Endothelial cell of umbilical vein (primary cell): Measurements from ENCODE around the gene PSKH1. TPM values are rescaled to one million over a fixed set of nuclear protein-coding genes. Genes with fewer than 3 reads are reported as not detected.

Experiments used
- BruUV-seq: library from RNA; stranded (reverse); fragments of 400-500 nt; replicated peaks from 2 replicates; lab custom pipeline; 2021; lab: Mats Ljungman, UMichigan
- CTCF ChIA-PET: fragments of 300-600, 350-600 bp; sonication (Branson Sonifier 250); formaldehyde crosslinking; loops from one replicate; lab custom pipeline; 2021; ENCODE audit warnings: antibody characterized with exemption, inconsistent platforms; lab: Charles Lee
- POLR2A ChIA-PET: fragments of 300-600, 350-600 bp; sonication (Branson Sonifier 250); formaldehyde crosslinking; loops from one replicate; lab custom pipeline; 2021; ENCODE audit warnings: antibody characterized with exemption, inconsistent platforms; lab: Charles Lee
- DNase-seq: peaks from one replicate; pipeline ENCODE4 v3.0.0-alpha.2; 2011; ENCODE audit warnings: low read depth, low spot score
- FAIRE-seq: peaks from 2 replicates; lab custom pipeline; 2011; peaks lifted over from hg19 to GRCh38; lab: Jason Lieb, UNC
- H2AFZ ChIP-seq: 2 replicates; pipeline ENCODE4 v1.6.0; 2012; ENCODE audit warnings: low read depth, low read length, control low read depth, inconsistent platforms
- H3K27ac ChIP-seq: 2 replicates; pipeline ENCODE4 v1.5.1; 2011; ENCODE audit warnings: low read depth, mild to moderate bottlenecking, control low read depth, low read length, moderate library complexity; ENCODE audit not compliant: insufficient read depth
- H3K27me3 ChIP-seq, 2 experiments: 2 replicates each; pipeline versions ENCODE4 v1.6.0 to v1.6.1; 2011; ENCODE audit warnings: low read length in 2 of 2, mixed read lengths in 1 of 2; ENCODE audit not compliant: control insufficient read depth in 2 of 2, insufficient read depth in 2 of 2
- H3K36me3 ChIP-seq, 2 experiments: 2 replicates in 1 of 2; 3 replicates in 1 of 2; pipeline ENCODE4 v1.5.1; 2011; ENCODE audit warnings: low read length in 2 of 2, mild to moderate bottlenecking in 1 of 2, moderate library complexity in 1 of 2; ENCODE audit not compliant: control insufficient read depth in 2 of 2, insufficient read depth in 2 of 2; ENCODE audit errors: extremely low read depth in 1 of 2
- H3K4me1 ChIP-seq: 3 replicates; pipeline ENCODE4 v1.5.1; 2011; ENCODE audit warnings: mild to moderate bottlenecking, low read length; ENCODE audit not compliant: control insufficient read depth, insufficient read depth; ENCODE audit errors: extremely low read depth
- H3K4me2 ChIP-seq: 2 replicates; pipeline ENCODE4 v1.6.1; 2011; ENCODE audit warnings: low read length, control low read depth, mixed read lengths; ENCODE audit not compliant: insufficient read depth
- H3K4me3 ChIP-seq, 3 experiments: fragments of 200-600 bp in 1 of 3; sonication (generic), shearing (Covaris generic) in 1 of 3; replicated peaks in 1 of 3; 2 replicates each; pipeline ENCODE4 v1.5.1; 2011 to 2016; ENCODE audit warnings: control low read depth in 3 of 3, low read length in 3 of 3, mild to moderate bottlenecking in 2 of 3, inconsistent platforms in 1 of 3, low read depth in 1 of 3, moderate library complexity in 1 of 3; ENCODE audit not compliant: insufficient read depth in 1 of 3
- H3K79me2 ChIP-seq: 2 replicates; pipeline ENCODE4 v1.6.0; 2012; ENCODE audit warnings: low read length, inconsistent platforms; ENCODE audit not compliant: control insufficient read depth, insufficient read depth
- H3K9ac ChIP-seq: replicated peaks from 2 replicates; pipeline ENCODE3; 2011; ENCODE audit warnings: low read length, control low read depth; ENCODE audit not compliant: insufficient read depth; ENCODE audit errors: extremely low read depth
- H3K9me1 ChIP-seq: replicated peaks from 3 replicates; pipeline ENCODE4 v1.6.0; 2011; ENCODE audit warnings: mild to moderate bottlenecking, low read length; ENCODE audit not compliant: control insufficient read depth, insufficient read depth; ENCODE audit errors: extremely low read depth
- H3K9me3 ChIP-seq: replicated peaks from 2 replicates; pipeline ENCODE4 v1.5.1; 2012; ENCODE audit warnings: low read length, inconsistent platforms; ENCODE audit not compliant: control insufficient read depth, insufficient read depth
- H4K20me1 ChIP-seq: replicated peaks from 2 replicates; pipeline ENCODE3; 2011; ENCODE audit warnings: mild to moderate bottlenecking, low read length; ENCODE audit not compliant: control insufficient read depth, insufficient read depth; ENCODE audit errors: extremely low read depth
- CTCF ChIP-seq, 2 donors: IDR thresholded peaks; 1 replicate in 1 of 2; 2 replicates in 1 of 2; pipeline ENCODE4 v1.5.1; 2011; ENCODE audit warnings: low read length in 2 of 2, mild to moderate bottlenecking in 2 of 2, moderate library complexity in 2 of 2, control low read depth in 1 of 2, inconsistent platforms in 1 of 2, low read depth in 1 of 2; ENCODE audit not compliant: insufficient read depth in 1 of 2; ENCODE audit errors: extremely low read depth in 1 of 2
- EZH2 ChIP-seq: IDR thresholded peaks from 2 replicates; pipeline ENCODE4 v1.6.1; 2012; ENCODE audit warnings: borderline replicate concordance, low read depth, mild to moderate bottlenecking, moderate library complexity, low read length, inconsistent platforms; ENCODE audit not compliant: severe bottlenecking
- FOS ChIP-seq: IDR thresholded peaks from 2 replicates; pipeline ENCODE4 v1.6.1; 2011; ENCODE audit warnings: mild to moderate bottlenecking, low read length, moderate library complexity, borderline replicate concordance; ENCODE audit not compliant: insufficient read depth
- GATA2 ChIP-seq: IDR thresholded peaks from 2 replicates; pipeline ENCODE4 v1.7.0; 2011; ENCODE audit warnings: low read depth, mild to moderate bottlenecking, moderate library complexity, mixed read lengths, low read length; ENCODE audit not compliant: insufficient read length, insufficient read depth
- JUN ChIP-seq: IDR thresholded peaks from 2 replicates; pipeline ENCODE4 v1.6.1; 2011; ENCODE audit warnings: borderline replicate concordance, low read depth; ENCODE audit not compliant: insufficient read length, insufficient read depth
- MAX ChIP-seq: IDR thresholded peaks from 2 replicates; pipeline ENCODE4 v1.6.1; 2011; ENCODE audit not compliant: insufficient read depth, insufficient read length
- MYC ChIP-seq: IDR thresholded peaks from one replicate; pipeline ENCODE4 v1.6.1; 2011; ENCODE audit warnings: mild to moderate bottlenecking, low read depth, low read length
- POLR2A ChIP-seq: IDR thresholded peaks from 2 replicates; pipeline ENCODE4 v1.6.1; 2012; ENCODE audit warnings: low read depth, mild to moderate bottlenecking, control low read depth, low read length
- POLR2AphosphoS5 ChIP-seq: IDR thresholded peaks from 2 replicates; pipeline ENCODE4 v1.6.1; 2012; ENCODE audit warnings: low read depth, mild to moderate bottlenecking, control low read depth, low read length, moderate library complexity; ENCODE audit not compliant: insufficient read depth
- dilution Hi-C: fragments of 300-500 bp; cut with MboI; formaldehyde crosslinking; loops from one replicate; pipeline ENCODE4 v1.15.0; 2019; ENCODE audit warnings: low sequenced_read_pairs; ENCODE audit not compliant: extremely low pct_ligation_motif_present
- intact Hi-C: fragments of 100-400 bp; cut with micrococcal nuclease; formaldehyde crosslinking; loops from one replicate; pipeline ENCODE4 v1.10.0; 2022
- polyA plus RNA-seq, 4 experiments: library from polyadenylated mRNA; depleted of rRNA in 3 of 4; stranded (reverse) in 3 of 4; unstranded in 1 of 4; fragments of >200 nt; gene quantifications; 2 replicates each; pipeline versions ENCODE4 v1.2.1 to v1.2.3, GENCODE V29; 2011 to 2012; ENCODE audit warnings: missing spikeins in 1 of 4
- total RNA-seq: library from RNA; stranded (reverse); gene quantifications from 2 replicates; pipeline ENCODE4 v1.2.3, GENCODE V29; 2021

PSKH1 gene
- total and polyA plus RNA-seq, 2 donors (not counting 3 experiments of a cell fraction or from before 2014, with no cell fraction given): 25.9 to 42.6 TPM

- POLR2A ChIA-PET: no interaction called here
- intact Hi-C loops: no loop called here
Measured at GRCh38 chr16:67969254-67970039, 76.4 kb downstream of the PSKH1 start.

GRCh38 chr16:67971111-67971510 is 78.1 kb downstream of the PSKH1 start:
- dilution Hi-C loops: no loop called here
- no peak for DNase-seq
- TF ChIP-seq MAX (no peak), CTCF (IDR thresholded peaks at IDR 0.05; ENCODE audit: extremely low read depth in 1 of 2, insufficient read depth in 1 of 2, low read depth in 1 of 2, low read length in 2 of 2) (no peak), POLR2A (no peak), JUN (no peak), EZH2 (no peak), POLR2AphosphoS5 (no peak), FOS (no peak), MYC (no peak), GATA2 (no peak)
- H3K27me3 ChIP-seq: no peaks in the 10 kb centered on the region
- H3K9me3 ChIP-seq: no peaks in the 10 kb centered on the region
- no peak for FAIRE-seq
- H3K4me2 ChIP-seq: no peak overlapping the region
- ChIA-PET POLR2A (no interaction called here), CTCF (interaction anchor here (0.9 to 2.0 kb wide), 3 partner anchors 10 to 259 kb away, joined by 3 to 4 read pairs (median 3); no protein-coding TSS in a partner anchor)
- no TSS peak for BruUV-seq
- H3K79me2 ChIP-seq: peaks cover 21% of the 10 kb centered on the region
- H3K9ac ChIP-seq: no peak overlapping the region
- no peak overlapping the region for H3K4me3 ChIP-seq
- intact Hi-C loops: no loop called here
- H3K27ac ChIP-seq: no peak overlapping the region
- no peaks in the 10 kb centered on the region for H4K20me1 ChIP-seq
- no peaks in the 10 kb centered on the region for H3K36me3 ChIP-seq
- peaks cover 20% of the 10 kb centered on the region for H3K4me1 ChIP-seq
- no peaks in the 10 kb centered on the region for H3K9me1 ChIP-seq
- no peak overlapping the region for H2AFZ ChIP-seq

More at GRCh38 chr16:67969254-67970039, 76.4 kb downstream of the PSKH1 start:
- CTCF ChIA-PET: interaction anchor here (1.0 to 1.3 kb wide), 3 partner anchors 11 to 153 kb away, joined by 3 to 6 read pairs (median 3); no protein-coding TSS in a partner anchor
- H3K27me3 ChIP-seq: no peaks in the 10 kb centered on the region
- peak overlapping the region; percentile 91 for H3K9ac ChIP-seq
- dilution Hi-C loops: no loop called here
- H3K4me2 ChIP-seq: peak overlapping the region; percentile 78
- peaks cover 22% of the 10 kb centered on the region for H3K4me1 ChIP-seq
- no peaks in the 10 kb centered on the region for H3K9me1 ChIP-seq
- H3K9me3 ChIP-seq: no peaks in the 10 kb centered on the region
- H3K27ac ChIP-seq: peak overlapping the region; percentile 70
- no peak for TF ChIP-seq EZH2
- no peak for TF ChIP-seq MAX
- no peak for TF ChIP-seq FOS
- no peak for TF ChIP-seq MYC
- H3K36me3 ChIP-seq: no peaks in the 10 kb centered on the region
- peaks cover 37% of the 10 kb centered on the region for H3K79me2 ChIP-seq
- H3K4me3 ChIP-seq: peak overlapping the region; percentile 49 to 97 (median 92)
- DNase-seq (peak; percentile 20), FAIRE-seq (no peak)
- H2AFZ ChIP-seq: peak overlapping the region; percentile 77
- no TSS peak for BruUV-seq
- H4K20me1 ChIP-seq: no peaks in the 10 kb centered on the region
